Measurements from ENCODE around the gene TTC38.

Gene TTC38

GRCh38 chr22:46246178-46246577 lies 21.6 kb upstream of the TTC38 start:
- H3K27ac ChIP-seq, result no peak overlapping the region
- TF ChIP-seq, protein P1, sequence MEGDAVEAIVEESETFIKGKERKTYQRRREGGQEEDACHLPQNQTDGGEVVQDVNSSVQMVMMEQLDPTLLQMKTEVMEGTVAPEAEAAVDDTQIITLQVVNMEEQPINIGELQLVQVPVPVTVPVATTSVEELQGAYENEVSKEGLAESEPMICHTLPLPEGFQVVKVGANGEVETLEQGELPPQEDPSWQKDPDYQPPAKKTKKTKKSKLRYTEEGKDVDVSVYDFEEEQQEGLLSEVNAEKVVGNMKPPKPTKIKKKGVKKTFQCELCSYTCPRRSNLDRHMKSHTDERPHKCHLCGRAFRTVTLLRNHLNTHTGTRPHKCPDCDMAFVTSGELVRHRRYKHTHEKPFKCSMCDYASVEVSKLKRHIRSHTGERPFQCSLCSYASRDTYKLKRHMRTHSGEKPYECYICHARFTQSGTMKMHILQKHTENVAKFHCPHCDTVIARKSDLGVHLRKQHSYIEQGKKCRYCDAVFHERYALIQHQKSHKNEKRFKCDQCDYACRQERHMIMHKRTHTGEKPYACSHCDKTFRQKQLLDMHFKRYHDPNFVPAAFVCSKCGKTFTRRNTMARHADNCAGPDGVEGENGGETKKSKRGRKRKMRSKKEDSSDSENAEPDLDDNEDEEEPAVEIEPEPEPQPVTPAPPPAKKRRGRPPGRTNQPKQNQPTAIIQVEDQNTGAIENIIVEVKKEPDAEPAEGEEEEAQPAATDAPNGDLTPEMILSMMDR (conservative IDR thresholded peaks at IDR 0.05), result no peak

- no peak overlapping the region for H3K27ac ChIP-seq
- TF ChIP-seq, protein P1 (conservative IDR thresholded peaks at IDR 0.05), result no peak
These were observed 20.3 kb upstream of the TTC38 start for GRCh38 chr22:46247443-46247975.

GRCh38 chr22:46250035-46250782 lies 17.6 kb upstream of the TTC38 start, which contains the start of gene CDPF1:
Gene CDPF1 (minus strand): TSS chr22:46250293. CDS start chr22:46248284, 2,009 bp downstream.
- TF ChIP-seq, protein P1 (conservative IDR thresholded peaks at IDR 0.05), result no peak
- H3K27ac ChIP-seq, result peak within 1 kb of the TSS; percentile 72

DNA sequence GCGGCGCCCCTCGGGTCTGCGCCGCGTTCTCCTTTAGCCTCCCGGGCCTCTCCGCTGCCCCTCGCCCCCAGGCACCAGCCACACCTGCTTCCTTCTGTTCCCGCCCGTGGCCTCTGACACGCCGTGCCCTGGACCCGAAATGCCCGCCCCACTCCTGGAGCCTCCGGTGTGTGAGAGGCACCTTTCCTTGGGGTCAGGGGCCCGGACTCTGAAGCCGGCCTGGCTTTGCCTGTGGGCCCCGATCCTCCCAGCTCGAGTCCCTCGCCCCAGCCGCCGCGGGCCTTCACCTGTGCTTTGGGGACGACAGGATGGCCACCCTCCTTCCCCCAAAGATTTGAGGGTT lies 17.1 kb upstream of the TTC38 start:
- TF ChIP-seq, protein P1 (conservative IDR thresholded peaks at IDR 0.05), result no peak
- peak overlapping the region; percentile 72; the same call in 1 of the 2 replicates for H3K27ac ChIP-seq

DNA sequence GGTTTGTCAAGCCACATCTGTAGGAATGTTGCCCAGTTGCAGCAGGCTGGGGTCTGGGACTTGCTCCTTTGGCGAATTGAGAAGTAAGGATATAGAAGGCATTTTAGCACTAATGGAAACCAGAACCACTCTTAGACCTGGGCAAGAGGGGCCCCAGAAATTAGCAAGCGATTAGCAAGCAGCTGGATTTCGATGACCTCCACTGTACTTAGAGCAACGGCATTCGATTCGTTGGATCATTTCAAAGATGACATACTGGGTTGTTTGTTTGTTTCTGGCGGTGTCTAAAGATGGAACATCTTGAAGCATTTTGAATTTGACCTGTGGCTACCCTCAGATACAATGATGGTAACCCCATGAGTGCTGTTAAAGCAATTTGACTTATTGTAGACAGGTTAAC lies 16.5 kb upstream of the TTC38 start:
- TF ChIP-seq, protein P1 (conservative IDR thresholded peaks at IDR 0.05), result no peak
- H3K27ac ChIP-seq, result no peak overlapping the region

- TF ChIP-seq, protein P1 (conservative IDR thresholded peaks at IDR 0.05), result no peak
- no peak overlapping the region for H3K27ac ChIP-seq
These were observed 15.9 kb upstream of the TTC38 start for GRCh38 chr22:46251816-46252380.

GRCh38 chr22:46256358-46256958 lies 11.3 kb upstream of the TTC38 start:
- TF ChIP-seq, protein P1 (conservative IDR thresholded peaks at IDR 0.05), result no peak
- H3K27ac ChIP-seq, result no peak overlapping the region
